Amygdala (tissue), 56 donors: ENCODE measurements around the gene ABCG2.
"Not testable (repeated sequence)": the region's sequence is repeated elsewhere in the genome, so short reads cannot be mapped to it uniquely, and the experiment has no call there.

Experiments used
- DNase-seq, 56 donors: peaks; one replicate each; lab custom pipeline; 2025; lab: John Stamatoyannopoulos, UW

The ABCG2 gene

GRCh38 chr4:88169298-88169697 is 10.9 kb upstream of the ABCG2 start:
- no peak for DNase-seq

GRCh38 chr4:88166608-88167007 is 8.2 kb upstream of the ABCG2 start:
- DNase-seq: no peak

DNA sequence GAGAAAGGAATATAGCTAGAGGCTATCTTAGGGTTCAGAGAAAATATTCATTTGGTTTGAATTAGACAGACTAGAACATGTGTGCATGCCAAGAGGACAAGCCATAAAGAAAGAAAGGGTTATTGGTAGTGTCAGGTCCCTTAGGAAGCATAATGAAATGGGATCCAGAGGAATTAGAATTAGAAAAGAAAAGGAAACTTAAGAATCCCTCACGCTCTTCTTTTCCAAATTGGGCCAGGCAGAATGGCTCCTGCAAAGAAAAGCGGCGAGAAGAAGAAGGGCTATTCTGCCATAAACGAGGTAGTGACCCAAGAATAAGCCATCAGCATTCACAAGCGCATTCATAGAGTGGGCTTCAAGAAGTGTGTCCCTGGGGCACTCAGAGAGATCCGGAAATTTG is 4.9 kb upstream of the ABCG2 start:
- no peak for DNase-seq

DNA sequence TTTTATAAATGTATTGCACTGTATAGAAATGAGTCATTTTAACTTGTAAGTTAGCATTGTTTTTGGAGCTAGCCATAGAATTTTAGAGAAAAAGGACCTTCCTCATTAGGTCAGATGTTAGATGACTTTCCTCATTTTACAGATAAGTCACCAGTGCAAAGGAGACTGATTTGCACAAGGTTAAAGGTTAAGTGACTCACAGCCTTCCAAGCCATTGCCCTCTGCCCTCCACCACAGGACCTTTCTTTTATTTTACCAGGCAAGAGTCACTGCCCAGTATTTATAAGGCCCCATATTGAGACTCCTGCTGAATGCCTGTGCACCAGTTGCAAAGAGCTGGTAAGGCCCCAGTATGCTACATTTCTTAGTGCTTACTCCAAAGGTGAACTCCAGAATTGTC is 4.2 kb upstream of the ABCG2 start:
- DNase-seq: no peak

GRCh38 chr4:88159229-88159725 is 838 bp upstream of the ABCG2 start:
- DNase-seq: peak in 1 of 56 donors; percentile 1

- no peak for DNase-seq
These were observed 376 bp downstream of the ABCG2 start for GRCh38 chr4:88158038-88158488.

- DNase-seq: not testable (repeated sequence)
These were observed 6.1 kb downstream of the ABCG2 start for GRCh38 chr4:88152331-88152730.

DNA sequence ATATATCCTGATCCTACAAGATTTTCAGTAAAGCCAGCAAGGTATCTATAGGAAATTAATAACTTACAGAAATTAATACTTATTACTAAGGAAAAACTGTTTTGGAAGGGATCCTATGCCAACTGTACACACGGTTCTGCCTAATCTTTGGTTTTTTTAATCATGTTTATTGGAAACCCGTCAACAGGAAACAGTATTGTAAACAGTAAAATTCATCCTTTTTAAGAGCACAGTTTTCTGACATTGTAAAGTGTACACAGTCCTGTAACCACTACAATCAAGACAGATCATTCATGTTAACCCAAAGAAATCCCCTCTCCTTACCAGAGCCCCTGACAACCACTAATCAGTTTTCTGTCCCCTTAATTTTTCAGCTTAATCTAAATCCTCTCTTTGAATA is 9.9 kb downstream of the ABCG2 start:
- DNase-seq: no peak

DNA sequence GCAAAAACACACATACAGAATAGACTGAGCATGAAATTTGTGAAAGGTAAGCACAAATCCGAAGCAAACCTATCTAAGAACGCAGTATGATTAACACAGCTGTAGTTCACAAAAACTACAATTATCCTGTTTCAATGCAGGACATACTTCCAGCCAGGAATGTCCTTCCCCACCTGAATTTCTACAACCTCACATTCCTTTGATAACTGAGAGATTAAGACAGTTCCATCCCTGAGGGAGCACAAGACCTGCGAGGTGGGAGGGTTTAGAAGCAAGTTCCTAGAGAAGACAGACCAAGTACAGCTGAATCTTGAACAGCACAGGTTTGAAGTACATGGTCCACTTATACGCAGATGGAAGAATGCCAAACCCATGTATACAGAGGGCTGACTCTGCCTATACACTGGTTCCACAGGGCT is 10.6 kb downstream of the ABCG2 start:
- no peak for DNase-seq

GRCh38 chr4:88146891-88147290 is 11.5 kb downstream of the ABCG2 start:
- DNase-seq: no peak

- no peak for DNase-seq
These were observed 13.6 kb downstream of the ABCG2 start for GRCh38 chr4:88144866-88145300.

- no peak for DNase-seq
These were observed 14.4 kb downstream of the ABCG2 start for GRCh38 chr4:88144048-88144447.

GRCh38 chr4:88143504-88143903 is 14.9 kb downstream of the ABCG2 start:
- no peak for DNase-seq

- DNase-seq: no peak
These were observed 19.9 kb downstream of the ABCG2 start for GRCh38 chr4:88138561-88138960.

GRCh38 chr4:88137112-88137511 is 21.3 kb downstream of the ABCG2 start:
- no peak for DNase-seq

DNA sequence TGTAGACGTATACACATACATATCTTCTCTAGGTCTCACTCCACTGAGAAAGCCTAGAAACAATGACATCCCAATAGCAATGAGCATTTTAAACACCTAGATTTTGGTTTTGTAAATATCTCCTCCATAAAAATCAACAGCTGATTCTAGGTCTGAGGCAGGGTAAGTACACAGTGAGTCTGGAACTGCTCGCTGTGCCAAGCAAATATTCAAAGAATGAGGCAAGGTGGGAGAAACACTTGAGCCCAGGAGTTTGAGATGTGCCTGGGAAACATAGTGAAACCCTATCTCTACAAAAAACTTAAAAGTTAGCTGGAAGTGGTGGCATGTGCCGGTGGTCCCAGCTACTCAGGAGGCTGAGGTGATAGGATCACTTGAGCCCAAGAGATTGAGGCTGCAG is 22.2 kb downstream of the ABCG2 start:
- DNase-seq: no peak

GRCh38 chr4:88135356-88135663 is 23.1 kb downstream of the ABCG2 start:
- DNase-seq: no peak

DNA sequence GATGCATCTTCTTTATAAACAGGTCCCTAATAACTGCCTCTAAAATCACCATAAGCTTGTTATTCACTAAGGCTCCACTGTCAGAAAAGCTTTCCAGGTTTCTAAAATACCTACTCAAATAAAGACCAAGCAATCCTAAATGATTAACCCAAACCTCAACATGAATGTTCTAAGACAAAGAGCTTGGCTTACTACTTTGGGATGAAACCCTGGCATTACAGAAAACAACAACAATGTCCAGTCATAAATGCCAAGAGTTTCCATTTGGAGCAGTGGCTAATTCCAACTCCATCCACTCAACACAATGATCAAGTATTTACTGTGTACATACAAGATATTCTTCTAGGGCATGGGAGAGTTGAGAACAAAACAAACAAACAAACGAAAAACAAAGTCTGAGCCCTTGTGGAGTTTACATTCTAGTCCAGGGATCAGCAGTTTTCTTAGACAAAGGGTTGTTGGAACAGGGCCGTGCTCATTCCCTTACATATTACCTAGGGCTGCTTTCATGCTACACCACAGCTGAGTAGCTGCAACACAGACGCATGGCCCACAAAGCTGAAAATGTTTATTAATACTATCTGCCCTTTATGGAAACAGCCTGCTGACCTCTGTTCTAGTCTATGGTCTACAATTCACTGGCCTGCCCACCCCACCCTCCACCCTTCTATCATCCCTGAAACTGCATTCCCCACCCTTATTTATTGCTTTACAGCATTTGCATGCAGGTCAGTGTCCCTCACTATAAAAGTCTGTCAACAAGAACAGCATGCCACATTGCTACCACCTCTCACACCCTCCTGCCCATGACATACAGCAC is 23.7 kb downstream of the ABCG2 start:
- DNase-seq: no peak

DNA sequence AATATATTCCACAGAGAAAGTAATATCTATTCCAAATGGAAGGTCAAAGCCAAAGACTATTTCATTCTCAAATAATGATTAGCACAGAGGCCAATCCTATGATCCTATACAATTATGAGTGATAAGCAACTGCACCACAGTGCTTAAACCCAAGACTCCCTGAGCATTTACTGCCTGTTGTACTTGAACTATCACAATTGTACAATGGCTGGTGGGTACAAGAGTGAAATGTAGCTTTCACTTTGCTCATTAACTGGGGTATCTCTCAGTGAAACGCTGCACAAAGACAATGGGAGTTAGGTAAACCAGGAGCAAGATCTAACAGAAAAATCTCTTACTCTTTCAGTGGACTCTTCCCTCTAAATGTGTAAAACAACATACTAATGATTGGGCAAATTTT is 24.3 kb downstream of the ABCG2 start:
- no peak for DNase-seq

- DNase-seq: peak in 1 of 56 donors; percentile 12
These were observed 27.7 kb downstream of the ABCG2 start for GRCh38 chr4:88130544-88131305.

DNA sequence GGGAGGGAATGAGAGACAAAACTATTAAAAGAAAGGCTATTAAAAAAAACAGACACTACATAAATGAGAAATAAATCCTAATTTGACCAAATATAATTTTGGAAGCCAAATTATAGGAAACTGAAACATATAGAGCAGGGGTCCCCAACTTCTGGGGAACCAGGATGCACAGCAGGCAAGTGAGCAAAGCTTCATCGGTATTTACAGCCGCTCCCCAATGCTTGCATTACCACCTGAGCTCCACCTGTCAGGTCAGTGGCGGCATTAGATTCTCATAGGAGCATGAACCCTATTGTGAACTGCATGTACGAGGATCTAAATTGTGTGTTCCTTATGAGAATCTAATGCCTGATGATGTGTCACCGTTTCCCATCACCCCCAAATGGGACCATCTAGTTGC is 28.4 kb downstream of the ABCG2 start:
- DNase-seq: no peak

DNA sequence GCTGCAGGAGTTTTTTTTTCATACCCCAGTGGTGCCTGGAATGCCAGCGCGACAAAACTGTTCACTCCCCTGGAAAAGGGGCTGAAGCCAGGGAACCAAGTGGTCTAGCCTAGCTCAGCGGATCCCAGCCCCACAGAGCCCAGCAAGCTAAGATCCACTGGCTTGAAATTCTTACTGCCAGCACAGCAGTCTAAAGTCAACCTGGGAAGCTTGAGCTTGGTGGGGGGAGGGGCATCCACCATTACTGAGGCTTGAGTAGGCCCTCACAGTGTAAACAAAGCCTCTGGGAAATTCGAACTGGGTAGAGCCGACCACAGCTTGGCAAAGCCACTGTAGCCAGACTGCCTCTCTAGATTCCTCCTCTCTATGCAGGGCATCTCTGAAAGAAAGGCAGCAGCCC is 36.2 kb downstream of the ABCG2 start:
- DNase-seq: not testable (repeated sequence)
